Activated gamma-delta T cell (primary cell): ENCODE data around the gene UBE4B.
"Not testable (repeated sequence)": the region's sequence is repeated elsewhere in the genome, so short reads cannot be mapped to it uniquely, and the experiment has no call there.

ENCODE experiments used
- DNase-seq: peaks from one replicate; lab custom pipeline; 2025; lab: John Stamatoyannopoulos, UW

UBE4B gene

GRCh38 chr1:10071640-10072039 lies 38.9 kb downstream of the UBE4B start:
- no peak for DNase-seq

- not testable (repeated sequence) for DNase-seq
These were observed 40.6 kb downstream of the UBE4B start for GRCh38 chr1:10073371-10073770.

- no peak for DNase-seq
These were observed 41.5 kb downstream of the UBE4B start for GRCh38 chr1:10074059-10074851.

- no peak for DNase-seq
These were observed 42.3 kb downstream of the UBE4B start for GRCh38 chr1:10074852-10075730.

GRCh38 chr1:10075732-10076131 lies 43.0 kb downstream of the UBE4B start:
- no peak for DNase-seq

GRCh38 chr1:10078494-10078893 lies 45.7 kb downstream of the UBE4B start:
- no peak for DNase-seq

GRCh38 chr1:10080523-10080922 lies 47.8 kb downstream of the UBE4B start:
- DNase-seq, result no peak

- DNase-seq, result no peak
These were observed 50.2 kb downstream of the UBE4B start for GRCh38 chr1:10082785-10083479.

GRCh38 chr1:10084045-10084444 lies 51.3 kb downstream of the UBE4B start:
- no peak for DNase-seq

- DNase-seq, result no peak
These were observed 52.3 kb downstream of the UBE4B start for GRCh38 chr1:10085076-10085475.

GRCh38 chr1:10087210-10087609 lies 54.5 kb downstream of the UBE4B start:
- no peak for DNase-seq

GRCh38 chr1:10101929-10102328 lies 69.2 kb downstream of the UBE4B start:
- no peak for DNase-seq

GRCh38 chr1:10103193-10103592 lies 70.4 kb downstream of the UBE4B start:
- DNase-seq, result no peak

GRCh38 chr1:10104834-10105233 lies 72.1 kb downstream of the UBE4B start:
- no peak for DNase-seq

GRCh38 chr1:10105484-10105883 lies 72.7 kb downstream of the UBE4B start:
- no peak for DNase-seq

GRCh38 chr1:10106241-10106640 lies 73.5 kb downstream of the UBE4B start:
- no peak for DNase-seq

GRCh38 chr1:10106756-10107475 lies 74.2 kb downstream of the UBE4B start:
- DNase-seq, result no peak

GRCh38 chr1:10107476-10107847 lies 74.7 kb downstream of the UBE4B start:
- DNase-seq, result not testable (repeated sequence)

GRCh38 chr1:10108134-10108663 lies 75.4 kb downstream of the UBE4B start:
- no peak for DNase-seq

GRCh38 chr1:10108948-10109708 lies 76.4 kb downstream of the UBE4B start:
- DNase-seq, result no peak

- DNase-seq, result no peak
These were observed 80.7 kb downstream of the UBE4B start for GRCh38 chr1:10113501-10113900.
